Gastroesophageal sphincter (tissue), 4 donors: ENCODE results near the gene TRAM2. TPM values are rescaled to one million over a fixed set of nuclear protein-coding genes. Genes with fewer than 3 reads are reported as not detected.

Source experiments
- ATAC-seq: fragments of 150-250 bp; one replicate; pipeline ENCODE4 v1.9.1; 2016; ENCODE audit warnings: mild to moderate bottlenecking, moderate library complexity
- H3K27ac ChIP-seq, 4 donors: fragments of 200-600 bp; sonication (generic) in 3 of 4; 1 replicate in 3 of 4; 2 replicates in 1 of 4; pipeline ENCODE4 v1.5.1; 2016 to 2019
- H3K27me3 ChIP-seq: fragments of 200-600 bp; sonication (generic); one replicate; pipeline ENCODE4 v1.5.1; 2019
- H3K36me3 ChIP-seq, 2 donors: fragments of 200-600 bp; sonication (generic); one replicate each; pipeline ENCODE4 v1.5.1; 2019; ENCODE audit warnings: control low read depth in 1 of 2
- H3K4me1 ChIP-seq, 3 donors: fragments of 200-600 bp; sonication (generic); 1 replicate in 2 of 3; 2 replicates in 1 of 3; pipeline ENCODE4 v1.5.1; 2016 to 2019; ENCODE audit warnings: control low read depth in 2 of 3
- H3K4me3 ChIP-seq, 2 donors: fragments of 200-600 bp; sonication (generic); one replicate each; pipeline ENCODE4 v1.5.1; 2019; ENCODE audit warnings: mild to moderate bottlenecking in 1 of 2, moderate library complexity in 1 of 2
- H3K9me3 ChIP-seq, 3 donors: fragments of 200-600 bp; sonication (generic); one replicate each; pipeline ENCODE4 v1.5.1; 2017 to 2019; ENCODE audit warnings: control low read depth in 2 of 3
- EP300 ChIP-seq: sonication (generic); formaldehyde crosslinking; IDR thresholded peaks from one replicate; pipeline ENCODE4 v1.6.1; 2017; ENCODE audit warnings: antibody characterized with exemption, mild to moderate bottlenecking
- POLR2A ChIP-seq, 2 donors: fragments of 450-650 bp; IDR thresholded peaks; one replicate each; pipeline ENCODE4 v1.6.1; 2017; ENCODE audit warnings: antibody characterized with exemption in 2 of 2, mild to moderate bottlenecking in 2 of 2, moderate library complexity in 1 of 2
- POLR2AphosphoS5 ChIP-seq: sonication (generic); formaldehyde crosslinking; IDR thresholded peaks from one replicate; pipeline ENCODE4 v1.6.1; 2017; ENCODE audit warnings: antibody characterized with exemption
- WGBS, 2 donors: methylation state at CpG; one replicate each; pipeline ENCODE4 v1.1.5; 2018; ENCODE audit warnings: low coverage in 1 of 2; 5-methylcytosine and 5-hydroxymethylcytosine counted together
- total RNA-seq, 4 donors: library from RNA; depleted of rRNA; stranded (reverse); fragments of >200 nt; gene quantifications; one replicate each; pipeline ENCODE4 v1.1.0, GENCODE V29; 2016
- TF ChIP-seq, protein P1 (sequence below), 4 experiments: fragments of 200-600 bp in 2 of 4; fragments of 450-650 bp in 2 of 4; sonication (generic) in 1 of 4; IDR thresholded peaks; one replicate each; pipeline ENCODE4 v1.5.1; 2017 to 2019; ENCODE audit warnings: antibody characterized with exemption in 4 of 4, mild to moderate bottlenecking in 2 of 4, moderate library complexity in 2 of 4

TRAM2 gene
- total RNA-seq, 4 donors from 2014 or later, result 16.7 to 34.2 (median 25.0) TPM

DNA sequence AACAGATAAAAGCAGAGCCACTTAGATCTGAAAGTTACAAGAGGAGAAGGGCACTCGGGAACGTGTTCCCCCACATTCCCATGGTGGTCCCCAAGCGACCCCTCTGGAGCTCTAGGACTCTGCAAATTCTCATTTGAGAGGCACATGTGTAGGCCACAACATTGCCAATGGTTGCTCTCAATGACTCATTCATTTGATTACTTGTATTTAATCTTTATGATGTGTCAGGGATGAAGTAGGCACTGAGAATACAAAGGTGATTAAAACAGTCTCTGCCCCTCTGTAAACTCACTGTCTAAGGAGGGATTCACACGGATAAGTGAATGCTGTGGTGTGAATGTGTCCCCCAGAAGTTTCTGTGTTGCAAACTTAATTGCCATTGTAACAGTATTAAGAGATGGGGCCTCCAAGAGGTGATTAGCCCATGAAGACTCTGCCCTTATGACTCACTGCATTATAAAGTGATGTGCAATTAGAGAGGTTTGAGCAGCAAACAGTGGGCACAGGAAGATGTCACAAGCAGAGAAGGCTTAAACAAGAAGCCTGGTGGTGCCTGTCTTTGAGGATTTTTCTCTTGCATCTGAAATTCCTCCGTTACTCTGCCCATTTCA, 34.0 kb upstream of the TRAM2 start:
- peaks cover 0 to 7% (median 0%) of the 10 kb centered on the region in 3 donors for H3K4me1 ChIP-seq
- H3K27ac ChIP-seq, result no peak overlapping the region
- H3K36me3 ChIP-seq, result no peaks in the 10 kb centered on the region
- no peak for ATAC-seq
- WGBS, 2 donors, result 85 to 92% methylated on average over 5 of the region's 5 CpGs
- H3K9me3 ChIP-seq, result no peaks in the 10 kb centered on the region
- no peak overlapping the region for H3K4me3 ChIP-seq
- no peak for TF ChIP-seq POLR2AphosphoS5
- TF ChIP-seq POLR2A (IDR thresholded peaks at IDR 0.05), result no peak
- TF ChIP-seq, protein P1, sequence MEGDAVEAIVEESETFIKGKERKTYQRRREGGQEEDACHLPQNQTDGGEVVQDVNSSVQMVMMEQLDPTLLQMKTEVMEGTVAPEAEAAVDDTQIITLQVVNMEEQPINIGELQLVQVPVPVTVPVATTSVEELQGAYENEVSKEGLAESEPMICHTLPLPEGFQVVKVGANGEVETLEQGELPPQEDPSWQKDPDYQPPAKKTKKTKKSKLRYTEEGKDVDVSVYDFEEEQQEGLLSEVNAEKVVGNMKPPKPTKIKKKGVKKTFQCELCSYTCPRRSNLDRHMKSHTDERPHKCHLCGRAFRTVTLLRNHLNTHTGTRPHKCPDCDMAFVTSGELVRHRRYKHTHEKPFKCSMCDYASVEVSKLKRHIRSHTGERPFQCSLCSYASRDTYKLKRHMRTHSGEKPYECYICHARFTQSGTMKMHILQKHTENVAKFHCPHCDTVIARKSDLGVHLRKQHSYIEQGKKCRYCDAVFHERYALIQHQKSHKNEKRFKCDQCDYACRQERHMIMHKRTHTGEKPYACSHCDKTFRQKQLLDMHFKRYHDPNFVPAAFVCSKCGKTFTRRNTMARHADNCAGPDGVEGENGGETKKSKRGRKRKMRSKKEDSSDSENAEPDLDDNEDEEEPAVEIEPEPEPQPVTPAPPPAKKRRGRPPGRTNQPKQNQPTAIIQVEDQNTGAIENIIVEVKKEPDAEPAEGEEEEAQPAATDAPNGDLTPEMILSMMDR (IDR thresholded peaks at IDR 0.05), result no peak
- TF ChIP-seq EP300, result no peak
- H3K27me3 ChIP-seq, result no peaks in the 10 kb centered on the region

DNA sequence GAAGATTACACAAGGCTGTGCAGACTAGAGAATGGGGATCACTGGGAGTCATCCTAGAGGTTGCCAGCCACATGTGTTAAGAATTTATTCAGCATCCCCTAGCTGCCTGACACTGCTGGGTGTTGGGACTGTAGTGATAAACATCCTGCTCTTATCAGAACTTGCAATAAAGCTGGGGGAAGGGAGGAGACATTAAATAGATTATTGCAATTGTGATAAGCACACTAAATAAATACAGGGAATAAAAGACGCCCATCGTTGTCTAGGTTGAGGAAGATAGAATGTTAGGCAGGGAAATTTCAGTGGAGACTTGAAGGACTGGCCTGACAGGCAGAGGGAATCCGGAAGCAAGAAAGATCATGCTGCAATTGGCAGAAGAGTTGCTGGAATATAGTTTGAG, 33.2 kb upstream of the TRAM2 start:
- no peaks in the 10 kb centered on the region for H3K36me3 ChIP-seq
- TF ChIP-seq, protein P1 (IDR thresholded peaks at IDR 0.05), result no peak
- TF ChIP-seq POLR2A (IDR thresholded peaks at IDR 0.05) (no peak), EP300 (no peak), POLR2AphosphoS5 (no peak)
- ATAC-seq, result no peak
- no peaks in the 10 kb centered on the region for H3K9me3 ChIP-seq
- H3K27ac ChIP-seq, result no peak overlapping the region
- H3K27me3 ChIP-seq, result no peaks in the 10 kb centered on the region
- H3K4me1 ChIP-seq, result peaks cover 0 to 7% (median 0%) of the 10 kb centered on the region in 3 donors
- WGBS, 2 donors, result 47 to 73% methylated on average over 3 of the region's 3 CpGs
- no peak overlapping the region for H3K4me3 ChIP-seq

DNA sequence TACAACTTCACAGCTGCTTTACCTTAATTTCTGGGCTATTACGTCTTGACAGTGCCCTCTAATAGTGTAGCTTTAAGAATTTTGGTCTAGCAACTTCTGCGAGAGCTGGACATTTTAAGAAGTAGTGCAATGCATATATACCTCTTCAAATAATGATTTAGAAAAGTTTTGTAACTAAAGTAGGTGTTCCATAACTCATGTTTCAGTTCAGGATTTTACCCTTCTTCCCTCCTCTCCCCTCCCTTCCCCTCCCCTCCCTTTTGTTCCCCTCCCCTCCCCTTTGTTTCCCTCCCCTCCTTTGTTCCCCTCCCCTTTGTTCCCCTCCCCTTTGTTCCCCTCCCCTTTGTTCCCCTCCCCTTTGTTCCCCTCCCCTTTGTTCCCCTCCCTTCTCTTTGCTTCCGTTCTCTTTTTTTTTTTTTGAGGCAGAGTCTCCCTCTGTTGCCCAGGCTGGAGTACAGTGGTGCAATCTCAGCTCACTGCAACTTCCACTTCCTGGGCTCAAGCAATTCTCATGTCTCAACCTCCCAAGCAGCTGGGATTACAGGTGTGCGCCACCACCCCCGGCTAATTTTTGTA, 28.8 kb upstream of the TRAM2 start:
- Histone ChIP-seq H3K27ac (no peak overlapping the region), H3K27me3 (no peaks in the 10 kb centered on the region), H3K9me3 (no peaks in the 10 kb centered on the region), H3K4me3 (no peak overlapping the region), H3K36me3 (no peaks in the 10 kb centered on the region), H3K4me1 (peaks cover 0 to 7% (median 0%) of the 10 kb centered on the region in 3 donors)
- ATAC-seq, result no peak
- 84 to 100% methylated on average over 2 to 5 of the region's 5 CpGs for WGBS, 2 donors
- TF ChIP-seq POLR2A (IDR thresholded peaks at IDR 0.05) (no peak), EP300 (no peak), POLR2AphosphoS5 (no peak)
- TF ChIP-seq, protein P1 (IDR thresholded peaks at IDR 0.05), result no peak

DNA sequence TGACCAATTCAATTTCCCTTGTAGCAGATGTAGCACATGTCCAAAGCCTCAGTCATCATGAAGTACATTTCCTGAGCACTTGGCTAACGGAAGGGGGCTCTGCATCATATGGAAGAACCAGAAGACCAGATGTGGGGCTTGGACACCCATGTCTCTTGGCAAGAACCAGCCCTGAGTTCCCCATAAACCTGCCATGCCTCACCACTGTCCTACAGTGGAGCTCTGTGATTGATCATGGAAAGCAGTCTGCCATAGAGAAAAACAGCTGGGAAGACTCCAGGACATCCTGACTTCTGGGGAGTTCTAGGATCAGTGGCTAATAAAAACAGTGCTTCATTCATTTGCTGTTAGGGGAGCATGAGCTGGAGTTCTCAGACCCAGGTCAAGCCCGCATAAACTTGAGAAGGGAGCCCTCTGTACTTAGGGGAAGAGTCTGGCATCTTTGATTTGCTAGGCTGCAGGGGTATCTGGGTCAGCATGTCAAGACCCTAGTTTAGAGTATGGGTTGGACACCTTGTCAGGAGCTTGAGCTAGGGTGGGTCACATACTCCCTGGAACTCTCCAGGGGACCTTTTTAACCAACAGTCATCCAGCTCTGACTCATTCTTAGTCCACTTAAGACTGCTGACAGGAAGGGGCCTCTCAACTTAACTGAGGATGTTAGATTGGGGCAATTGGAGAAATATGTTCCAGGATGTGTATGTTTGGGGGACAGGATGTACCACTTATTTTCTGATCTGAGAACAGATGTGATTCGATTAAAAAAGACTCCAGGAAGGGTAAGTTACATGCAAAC, 26.3 kb upstream of the TRAM2 start:
- Histone ChIP-seq H3K4me3 (no peak overlapping the region), H3K27me3 (no peaks in the 10 kb centered on the region), H3K4me1 (peaks cover 0 to 11% (median 0%) of the 10 kb centered on the region in 3 donors), H3K9me3 (no peaks in the 10 kb centered on the region), H3K27ac (no peak overlapping the region), H3K36me3 (no peaks in the 10 kb centered on the region)
- TF ChIP-seq POLR2AphosphoS5 (no peak), POLR2A (IDR thresholded peaks at IDR 0.05) (no peak), EP300 (no peak)
- TF ChIP-seq, protein P1 (IDR thresholded peaks at IDR 0.05), result no peak
- 33 to 68% methylated on average over 1 to 2 of the region's 3 CpGs for WGBS, 2 donors
- no peak for ATAC-seq
